GM12864 (cell line): ENCODE data around the gene TMEM181.
"Not testable (repeated sequence)": the region's sequence is repeated elsewhere in the genome, so short reads cannot be mapped to it uniquely, and the experiment has no call there.

Experiments
- DNase-seq: peaks from one replicate; pipeline ENCODE4 v3.0.0-alpha.2; 2011; ENCODE audit warnings: low read depth
- H3K4me3 ChIP-seq: 2 replicates; pipeline ENCODE4 v1.5.1; 2011; ENCODE audit warnings: mild to moderate bottlenecking, low read depth, low read length, control low read depth
- TF ChIP-seq, protein P1 (sequence below): IDR thresholded peaks from 2 replicates; pipeline ENCODE4 v1.5.1; 2011; ENCODE audit warnings: low read depth, mild to moderate bottlenecking, moderate library complexity, low read length, control low read depth, inconsistent platforms; ENCODE audit errors: missing control alignments

The TMEM181 gene

DNA sequence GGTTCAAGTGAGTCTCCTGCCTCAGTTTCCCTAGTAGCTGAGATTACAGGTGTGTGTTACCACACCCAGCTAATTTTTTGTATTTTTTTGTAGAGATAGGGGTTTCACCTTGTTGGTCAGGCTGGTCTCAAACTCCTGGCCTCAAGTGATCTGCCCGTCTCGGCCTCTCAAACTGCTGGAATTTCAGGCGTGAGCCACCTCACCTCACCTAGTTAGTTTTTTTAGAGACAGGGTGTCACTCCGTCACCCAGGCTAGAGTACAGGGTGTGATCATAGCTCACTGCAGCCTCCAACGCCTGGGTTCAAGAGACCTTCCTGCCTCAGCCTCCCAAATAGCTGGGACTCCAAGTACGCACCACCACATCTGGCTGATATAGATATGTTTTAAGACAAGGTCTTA, 112.8 kb downstream of the TMEM181 start:
- TF ChIP-seq, protein P1, sequence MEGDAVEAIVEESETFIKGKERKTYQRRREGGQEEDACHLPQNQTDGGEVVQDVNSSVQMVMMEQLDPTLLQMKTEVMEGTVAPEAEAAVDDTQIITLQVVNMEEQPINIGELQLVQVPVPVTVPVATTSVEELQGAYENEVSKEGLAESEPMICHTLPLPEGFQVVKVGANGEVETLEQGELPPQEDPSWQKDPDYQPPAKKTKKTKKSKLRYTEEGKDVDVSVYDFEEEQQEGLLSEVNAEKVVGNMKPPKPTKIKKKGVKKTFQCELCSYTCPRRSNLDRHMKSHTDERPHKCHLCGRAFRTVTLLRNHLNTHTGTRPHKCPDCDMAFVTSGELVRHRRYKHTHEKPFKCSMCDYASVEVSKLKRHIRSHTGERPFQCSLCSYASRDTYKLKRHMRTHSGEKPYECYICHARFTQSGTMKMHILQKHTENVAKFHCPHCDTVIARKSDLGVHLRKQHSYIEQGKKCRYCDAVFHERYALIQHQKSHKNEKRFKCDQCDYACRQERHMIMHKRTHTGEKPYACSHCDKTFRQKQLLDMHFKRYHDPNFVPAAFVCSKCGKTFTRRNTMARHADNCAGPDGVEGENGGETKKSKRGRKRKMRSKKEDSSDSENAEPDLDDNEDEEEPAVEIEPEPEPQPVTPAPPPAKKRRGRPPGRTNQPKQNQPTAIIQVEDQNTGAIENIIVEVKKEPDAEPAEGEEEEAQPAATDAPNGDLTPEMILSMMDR, result no peak
- no peak overlapping the region for H3K4me3 ChIP-seq
- DNase-seq, result no peak

DNA sequence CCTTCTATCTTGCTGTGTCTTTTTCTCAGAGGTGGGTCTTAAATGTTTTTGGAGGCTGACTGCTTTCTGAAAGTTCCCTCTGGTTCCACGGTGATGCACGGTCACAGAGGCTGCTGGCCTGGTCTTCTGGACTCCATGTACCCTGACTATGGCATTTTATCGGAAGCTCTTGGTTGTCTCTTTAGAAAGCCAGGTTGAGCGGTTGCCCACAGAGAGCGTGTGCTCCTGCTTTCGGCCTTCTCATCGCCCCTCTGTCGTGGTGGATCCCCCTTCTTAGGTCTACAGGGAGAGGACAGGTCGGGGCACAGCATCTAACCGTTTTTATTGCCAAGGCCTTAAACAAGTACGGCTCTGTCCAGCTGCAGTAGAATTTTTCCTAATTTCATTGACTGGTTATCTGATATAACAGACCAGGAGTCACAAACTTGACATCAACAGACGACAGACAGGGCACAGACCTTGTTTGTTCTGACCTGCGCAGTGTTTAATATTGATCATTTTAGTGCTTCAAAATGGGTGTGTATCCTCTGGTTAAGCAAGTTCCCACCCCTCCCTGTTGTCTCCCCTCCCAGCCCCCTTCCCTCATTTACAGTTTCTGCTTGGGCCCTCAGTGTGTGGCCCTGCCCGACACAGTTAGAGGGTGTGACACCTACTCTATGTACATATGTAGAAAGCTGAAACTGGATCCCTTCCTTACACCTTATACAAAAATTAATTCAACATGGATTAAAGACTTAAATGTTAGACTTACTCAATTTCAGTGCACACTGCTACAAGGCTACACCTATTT, 114.6 kb downstream of the TMEM181 start:
- TF ChIP-seq, protein P1, result no peak
- DNase-seq, result no peak
- no peak overlapping the region for H3K4me3 ChIP-seq

DNA sequence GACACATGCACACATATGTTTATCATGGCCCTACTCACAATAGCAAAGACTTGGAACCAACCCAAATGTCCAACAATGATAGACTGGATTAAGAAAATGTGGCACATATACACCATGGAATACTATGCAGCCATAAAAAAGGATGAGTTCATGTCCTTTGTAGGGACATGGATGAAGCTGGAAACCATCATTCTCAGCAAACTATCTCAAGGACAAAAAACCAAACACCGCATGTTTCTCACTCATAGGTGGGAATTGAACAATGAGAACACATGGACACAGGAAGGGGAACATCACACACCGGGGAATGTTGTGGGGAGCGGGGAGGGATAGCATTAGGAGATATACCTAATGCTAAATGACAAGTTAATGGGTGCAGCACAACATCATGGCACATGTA, 117.2 kb downstream of the TMEM181 start:
- H3K4me3 ChIP-seq, DNase-seq: not testable (repeated sequence)

DNA sequence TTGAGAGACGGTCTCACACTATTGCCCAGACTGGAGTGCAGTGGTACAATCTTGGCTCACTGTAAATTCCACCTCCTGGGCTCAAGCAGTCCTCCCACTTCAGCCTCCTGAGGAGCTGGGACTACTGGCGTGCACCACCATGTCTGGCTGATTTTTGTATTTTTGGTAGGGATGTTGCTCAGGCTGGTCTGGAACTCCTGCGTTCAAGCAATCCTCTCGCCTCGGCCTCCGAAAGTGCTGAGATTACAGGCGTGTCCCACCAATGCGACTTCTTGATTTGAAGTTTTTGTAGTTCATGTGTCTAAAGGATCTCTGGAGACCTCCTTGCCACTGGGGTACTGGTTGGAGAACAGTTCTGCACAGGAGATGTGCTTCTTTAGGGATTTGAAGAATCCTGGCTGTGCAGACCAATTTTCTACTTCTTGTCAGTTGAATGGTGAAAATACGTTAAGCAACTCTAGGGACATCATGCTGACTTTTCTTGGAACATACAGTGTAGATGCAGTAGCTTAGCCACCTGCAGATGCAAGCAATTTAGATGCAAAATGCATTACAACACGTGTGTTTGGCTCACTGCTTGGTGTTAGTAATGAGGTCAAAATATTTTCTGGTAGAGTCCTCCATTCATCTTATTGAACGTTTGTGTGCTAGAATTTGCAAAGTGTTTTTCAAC, 118.2 kb downstream of the TMEM181 start:
- TF ChIP-seq, protein P1, result no peak
- H3K4me3 ChIP-seq, result no peak overlapping the region
- DNase-seq, result no peak

DNA sequence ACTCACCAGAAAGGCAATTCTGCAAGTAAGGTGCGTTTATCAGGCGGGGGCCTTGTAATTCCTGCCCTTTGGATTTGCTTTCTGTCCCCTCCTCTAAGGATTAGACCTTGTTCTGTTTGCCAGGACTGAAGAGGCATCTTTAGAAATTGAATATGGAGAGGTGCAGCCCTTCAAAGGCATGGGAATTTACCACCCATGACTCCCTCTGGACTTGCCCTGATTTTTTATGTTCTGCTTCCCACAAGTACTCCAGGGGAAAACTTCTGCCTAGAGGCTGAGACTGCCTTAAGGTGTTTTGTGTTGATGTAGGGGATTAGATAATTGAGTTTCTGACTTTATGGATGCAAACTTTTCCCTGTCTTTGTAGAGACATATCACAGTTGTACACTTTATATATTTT, 120.1 kb downstream of the TMEM181 start:
- DNase-seq, result no peak
- H3K4me3 ChIP-seq, result no peak overlapping the region
- TF ChIP-seq, protein P1, result no peak

DNA sequence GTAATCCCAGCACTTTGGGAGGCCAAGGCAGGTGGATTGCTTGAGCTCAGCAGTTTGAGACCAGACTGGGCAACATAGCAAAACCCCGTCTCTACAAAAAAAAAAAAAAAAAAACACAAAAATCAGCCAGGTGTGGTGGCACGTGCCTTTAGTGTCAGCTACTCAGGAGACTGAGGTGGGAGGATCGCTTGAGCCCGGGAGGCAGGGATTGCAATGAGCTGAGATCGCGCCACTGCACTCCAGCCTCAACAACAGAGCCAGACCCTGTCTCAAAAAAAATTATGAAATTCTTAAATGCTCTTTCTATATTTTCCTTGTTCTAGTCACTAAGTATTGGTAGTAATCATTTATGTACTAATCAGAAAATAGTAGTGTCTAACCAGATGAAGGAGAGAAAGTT, 120.6 kb downstream of the TMEM181 start:
- no peak for DNase-seq
- H3K4me3 ChIP-seq, result no peak overlapping the region
- TF ChIP-seq, protein P1, result no peak

DNA sequence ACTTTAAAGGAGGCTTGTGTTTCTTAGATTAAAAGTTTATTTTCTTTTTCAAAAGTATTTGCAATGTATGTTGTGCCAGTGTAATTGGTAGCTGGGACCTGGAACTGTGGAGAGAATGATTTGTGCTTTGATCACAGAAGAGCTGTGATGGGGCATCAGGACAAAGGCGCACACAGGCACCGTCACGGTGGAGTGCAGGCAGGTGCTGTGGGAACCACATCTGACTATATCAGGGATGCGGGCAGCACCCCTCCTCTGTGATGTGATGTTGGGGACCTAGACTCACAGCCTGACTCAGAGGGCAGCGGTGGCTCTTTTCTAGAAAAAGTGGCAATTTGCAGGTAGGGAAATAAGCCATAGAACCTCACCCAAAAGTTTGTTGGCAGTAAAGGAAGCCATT, 124.4 kb downstream of the TMEM181 start:
- H3K4me3 ChIP-seq, result no peak overlapping the region
- TF ChIP-seq, protein P1, result no peak
- DNase-seq, result no peak
